Measurements from ENCODE around the gene RPL13A. TPM values are rescaled to one million over a fixed set of nuclear protein-coding genes. Genes with fewer than 3 reads are reported as not detected.

Gene RPL13A
- total and polyA plus RNA-seq, 2 experiments from 2014 or later, result 2,105 to 2,412 TPM

MicroRNAs encoded within 50 kb of the gene (microRNA counts, 767-probe panel; counts per million panel counts)
- 6,168 counts per million, percentile 29 among the panel's probes with 10 or more counts for microRNA hsa-miR-150-5p

Small RNAs within 50 kb of the gene (microRNA-seq; reads per million reads assigned to microRNA genes)
- 11.5 reads per million, percentile 35 among the genes with 10 or more reads in this experiment for gene MIR150

Small RNAs within 50 kb of the gene (small RNA-seq; reads per million reads assigned to genes)
- gene COX6CP7 (ENCODE audit: low replicate concordance) (not detected), gene MIR150 (ENCODE audit: low replicate concordance) (0.87 reads per million, percentile 56 among the genes with 10 or more reads in this experiment), gene SNORD32A (ENCODE audit: low replicate concordance) (not detected), gene SNORD33 (ENCODE audit: low replicate concordance) (not detected), gene SNORD34 (ENCODE audit: low replicate concordance) (not detected), gene SNORD35A (ENCODE audit: low replicate concordance) (not detected), gene SNORD35B (ENCODE audit: low replicate concordance) (not detected)

Other genes with a start within 250 kb of the RPL13A start
- 0.31 and 1.6 TPM in 2 replicates for gene SLC6A16, start 162.4 kb upstream of the RPL13A start, total RNA-seq (2014; rRNA removed; shearing (Covaris generic))
- 1.4 and 1.8 TPM in 2 replicates for gene SLC6A16, start 162.4 kb upstream of the RPL13A start, polyA plus RNA-seq (2016; fragmentation: Nextera tagmentation; extraction: Ambion mirVana)
- not detected in 2 replicates for gene CD37, start 152.2 kb upstream of the RPL13A start, total RNA-seq (2014; rRNA removed; shearing (Covaris generic))
- gene CD37, start 152.2 kb upstream of the RPL13A start, polyA plus RNA-seq (2016; fragmentation: Nextera tagmentation; extraction: Ambion mirVana), result 106 and 114 TPM in 2 replicates
- 74.4 and 82.5 TPM in 2 replicates for gene TEAD2, start 125.2 kb upstream of the RPL13A start, total RNA-seq (2014; rRNA removed; shearing (Covaris generic))
- gene TEAD2, start 125.2 kb upstream of the RPL13A start, polyA plus RNA-seq (2016; fragmentation: Nextera tagmentation; extraction: Ambion mirVana), result 30.3 and 34.3 TPM in 2 replicates
- gene DKKL1, start 123.7 kb upstream of the RPL13A start, total RNA-seq (2014; rRNA removed; shearing (Covaris generic)), result 0.76 TPM in 1 of 2 replicates, not detected in the other
- gene DKKL1, start 123.7 kb upstream of the RPL13A start, polyA plus RNA-seq (2016; fragmentation: Nextera tagmentation; extraction: Ambion mirVana), result 2.9 and 3.6 TPM in 2 replicates
- gene KASH5, start 99.4 kb upstream of the RPL13A start, total RNA-seq (2014; rRNA removed; shearing (Covaris generic)), result not detected in 2 replicates
- gene KASH5, start 99.4 kb upstream of the RPL13A start, polyA plus RNA-seq (2016; fragmentation: Nextera tagmentation; extraction: Ambion mirVana), result 0.44 TPM in 1 of 2 replicates, not detected in the other
- not detected in 2 replicates for gene PTH2, start 64.2 kb upstream of the RPL13A start, total RNA-seq (2014; rRNA removed; shearing (Covaris generic))
- 1.3 and 1.6 TPM in 2 replicates for gene PTH2, start 64.2 kb upstream of the RPL13A start, polyA plus RNA-seq (2016; fragmentation: Nextera tagmentation; extraction: Ambion mirVana)
- gene GFY, start 62.2 kb upstream of the RPL13A start, total RNA-seq (2014; rRNA removed; shearing (Covaris generic)), result not detected in 2 replicates
- gene GFY, start 62.2 kb upstream of the RPL13A start, polyA plus RNA-seq (2016; fragmentation: Nextera tagmentation; extraction: Ambion mirVana), result 1.2 and 1.7 TPM in 2 replicates
- gene SLC17A7, start 46.1 kb upstream of the RPL13A start, total RNA-seq (2014; rRNA removed; shearing (Covaris generic)), result 0.90 and 1.6 TPM in 2 replicates
- 1.5 TPM in 2 replicates for gene SLC17A7, start 46.1 kb upstream of the RPL13A start, polyA plus RNA-seq (2016; fragmentation: Nextera tagmentation; extraction: Ambion mirVana)
- 147 and 164 TPM in 2 replicates for gene PIH1D1, start 35.8 kb upstream of the RPL13A start, total RNA-seq (2014; rRNA removed; shearing (Covaris generic))
- gene PIH1D1, start 35.8 kb upstream of the RPL13A start, polyA plus RNA-seq (2016; fragmentation: Nextera tagmentation; extraction: Ambion mirVana), result 93.6 and 103 TPM in 2 replicates
- 57.3 and 62.3 TPM in 2 replicates for gene ALDH16A1, start 34.4 kb upstream of the RPL13A start, total RNA-seq (2014; rRNA removed; shearing (Covaris generic))
- 16.8 and 20.0 TPM in 2 replicates for gene ALDH16A1, start 34.4 kb upstream of the RPL13A start, polyA plus RNA-seq (2016; fragmentation: Nextera tagmentation; extraction: Ambion mirVana)
- gene FLT3LG, start 13.4 kb upstream of the RPL13A start, total RNA-seq (2014; rRNA removed; shearing (Covaris generic)), result 0.49 TPM in 1 of 2 replicates, not detected in the other
- gene FLT3LG, start 13.4 kb upstream of the RPL13A start, polyA plus RNA-seq (2016; fragmentation: Nextera tagmentation; extraction: Ambion mirVana), result 1.8 and 3.3 TPM in 2 replicates
- gene RPS11, start 8.8 kb downstream of the RPL13A start, total RNA-seq (2014; rRNA removed; shearing (Covaris generic)), result 4,006 and 4,643 TPM in 2 replicates
- 2,646 and 2,793 TPM in 2 replicates for gene RPS11, start 8.8 kb downstream of the RPL13A start, polyA plus RNA-seq (2016; fragmentation: Nextera tagmentation; extraction: Ambion mirVana)
- 23.5 and 41.7 TPM in 2 replicates for gene FCGRT, start 25.1 kb downstream of the RPL13A start, total RNA-seq (2014; rRNA removed; shearing (Covaris generic))
- 62.3 and 66.8 TPM in 2 replicates for gene FCGRT, start 25.1 kb downstream of the RPL13A start, polyA plus RNA-seq (2016; fragmentation: Nextera tagmentation; extraction: Ambion mirVana)
- gene RCN3, start 40.4 kb downstream of the RPL13A start, total RNA-seq (2014; rRNA removed; shearing (Covaris generic)), result 44.0 and 54.8 TPM in 2 replicates
- gene RCN3, start 40.4 kb downstream of the RPL13A start, polyA plus RNA-seq (2016; fragmentation: Nextera tagmentation; extraction: Ambion mirVana), result 40.2 and 45.8 TPM in 2 replicates
- 88.5 and 89.8 TPM in 2 replicates for gene NOSIP, start 92.9 kb downstream of the RPL13A start, total RNA-seq (2014; rRNA removed; shearing (Covaris generic))
- gene NOSIP, start 92.9 kb downstream of the RPL13A start, polyA plus RNA-seq (2016; fragmentation: Nextera tagmentation; extraction: Ambion mirVana), result 141 and 143 TPM in 2 replicates
- 3.8 and 10.5 TPM in 2 replicates for gene PRRG2, start 93.7 kb downstream of the RPL13A start, total RNA-seq (2014; rRNA removed; shearing (Covaris generic))
- 2.0 and 2.3 TPM in 2 replicates for gene PRRG2, start 93.7 kb downstream of the RPL13A start, polyA plus RNA-seq (2016; fragmentation: Nextera tagmentation; extraction: Ambion mirVana)
- 32.1 and 41.6 TPM in 2 replicates for gene PRR12, start 103.6 kb downstream of the RPL13A start, total RNA-seq (2014; rRNA removed; shearing (Covaris generic))
- 8.6 and 10.3 TPM in 2 replicates for gene PRR12, start 103.6 kb downstream of the RPL13A start, polyA plus RNA-seq (2016; fragmentation: Nextera tagmentation; extraction: Ambion mirVana)
- 6.1 and 9.3 TPM in 2 replicates for gene RRAS, start 152.5 kb downstream of the RPL13A start, total RNA-seq (2014; rRNA removed; shearing (Covaris generic))
- gene RRAS, start 152.5 kb downstream of the RPL13A start, polyA plus RNA-seq (2016; fragmentation: Nextera tagmentation; extraction: Ambion mirVana), result 30.0 and 31.0 TPM in 2 replicates
- gene SCAF1, start 154.6 kb downstream of the RPL13A start, total RNA-seq (2014; rRNA removed; shearing (Covaris generic)), result 47.0 and 53.7 TPM in 2 replicates
- gene SCAF1, start 154.6 kb downstream of the RPL13A start, polyA plus RNA-seq (2016; fragmentation: Nextera tagmentation; extraction: Ambion mirVana), result 19.7 and 20.2 TPM in 2 replicates
- 89.3 and 164 TPM in 2 replicates for gene IRF3, start 178.2 kb downstream of the RPL13A start, total RNA-seq (2014; rRNA removed; shearing (Covaris generic))
- 57.4 and 72.4 TPM in 2 replicates for gene IRF3, start 178.2 kb downstream of the RPL13A start, polyA plus RNA-seq (2016; fragmentation: Nextera tagmentation; extraction: Ambion mirVana)
- gene BCL2L12, start 178.3 kb downstream of the RPL13A start, total RNA-seq (2014; rRNA removed; shearing (Covaris generic)), result 30.6 and 61.3 TPM in 2 replicates
- 102 and 114 TPM in 2 replicates for gene BCL2L12, start 178.3 kb downstream of the RPL13A start, polyA plus RNA-seq (2016; fragmentation: Nextera tagmentation; extraction: Ambion mirVana)
- 700 and 762 TPM in 2 replicates for gene PRMT1, start 189.7 kb downstream of the RPL13A start, total RNA-seq (2014; rRNA removed; shearing (Covaris generic))
- gene PRMT1, start 189.7 kb downstream of the RPL13A start, polyA plus RNA-seq (2016; fragmentation: Nextera tagmentation; extraction: Ambion mirVana), result 587 and 590 TPM in 2 replicates
- 3.1 and 5.7 TPM in 2 replicates for gene ADM5, start 202.0 kb downstream of the RPL13A start, total RNA-seq (2014; rRNA removed; shearing (Covaris generic))
- gene ADM5, start 202.0 kb downstream of the RPL13A start, polyA plus RNA-seq (2016; fragmentation: Nextera tagmentation; extraction: Ambion mirVana), result 2.6 and 2.8 TPM in 2 replicates
- gene CPT1C, start 203.5 kb downstream of the RPL13A start, total RNA-seq (2014; rRNA removed; shearing (Covaris generic)), result 46.8 and 63.4 TPM in 2 replicates
- gene CPT1C, start 203.5 kb downstream of the RPL13A start, polyA plus RNA-seq (2016; fragmentation: Nextera tagmentation; extraction: Ambion mirVana), result 77.3 and 79.3 TPM in 2 replicates

Measured in GM23338 (cell line).